CD4-positive, alpha-beta T cell (primary cell): ENCODE measurements around the gene LBHD2. TPM values are rescaled to one million over a fixed set of nuclear protein-coding genes. Genes with fewer than 3 reads are reported as not detected.

Experiments
- ATAC-seq: fragments of 200-7000 bp; cut with Tn5 transposase; one replicate; pipeline ENCODE4 v1.10.0; 2022; ENCODE audit warnings: mild to moderate bottlenecking; ENCODE audit not compliant: poor library complexity
- CTCF ChIA-PET: fragments of 350-600 bp; sonication (Branson Sonifier 250); formaldehyde crosslinking; loops from one replicate; lab custom pipeline; 2021; ENCODE audit warnings: antibody characterized with exemption, inconsistent platforms; lab: Charles Lee
- POLR2A ChIA-PET: fragments of 350-600 bp; sonication (Branson Sonifier 250); formaldehyde crosslinking; loops from one replicate; lab custom pipeline; 2021; ENCODE audit warnings: antibody characterized with exemption, inconsistent platforms; lab: Charles Lee
- DNase-seq, 14 experiments: peaks; one replicate each; pipeline ENCODE4 v3.0.0-alpha.2; 2013 to 2020; ENCODE audit warnings: mixed read lengths in 2 of 14
- H3K27ac ChIP-seq, 2 donors: one replicate each; pipeline versions ENCODE4 v1.5.1 to v1.7.0; 2013; ENCODE audit warnings: low read length in 2 of 2, low read depth in 1 of 2, mild to moderate bottlenecking in 1 of 2
- H3K27me3 ChIP-seq, 2 experiments: 1 replicate in 1 of 2; 2 replicates in 1 of 2; pipeline versions ENCODE4 v1.6.1 to v1.7.0; 2013; ENCODE audit warnings: low read length in 2 of 2, control low read depth in 1 of 2, mild to moderate bottlenecking in 1 of 2, moderate library complexity in 1 of 2; ENCODE audit not compliant: insufficient read depth in 2 of 2, control insufficient read depth in 1 of 2
- H3K36me3 ChIP-seq: one replicate; pipeline ENCODE4 v1.6.1; 2013; ENCODE audit warnings: low read length, control low read depth; ENCODE audit not compliant: insufficient read depth
- H3K4me1 ChIP-seq: one replicate; pipeline ENCODE4 v1.6.1; 2013; ENCODE audit warnings: low read length, control low read depth; ENCODE audit not compliant: insufficient read depth
- H3K4me3 ChIP-seq: one replicate; pipeline ENCODE4 v1.5.1; 2013; ENCODE audit warnings: mild to moderate bottlenecking, low read length, moderate library complexity
- H3K9me3 ChIP-seq, 2 experiments: 1 replicate in 1 of 2; 2 replicates in 1 of 2; pipeline versions ENCODE4 v1.6.1 to v1.7.0; 2013; ENCODE audit warnings: low read length in 2 of 2, mild to moderate bottlenecking in 2 of 2, control low read depth in 1 of 2, moderate library complexity in 1 of 2; ENCODE audit not compliant: control insufficient read depth in 1 of 2, insufficient read depth in 1 of 2
- H3K27ac Mint-ChIP-seq: one replicate; pipeline ENCODE4 v1.8.0; 2020; ENCODE audit warnings: mixed read lengths
- H3K27me3 Mint-ChIP-seq: one replicate; pipeline ENCODE4 v1.8.0; 2021; ENCODE audit warnings: mixed read lengths
- H3K36me3 Mint-ChIP-seq: one replicate; pipeline ENCODE4 v1.8.0; 2021; ENCODE audit warnings: low read depth, mixed read lengths
- H3K4me1 Mint-ChIP-seq: one replicate; pipeline ENCODE4 v1.8.0; 2021; ENCODE audit warnings: low read depth, mixed read lengths
- H3K4me3 Mint-ChIP-seq: one replicate; pipeline ENCODE4 v1.8.0; 2020; ENCODE audit warnings: mild to moderate bottlenecking, mixed read lengths
- H3K9me3 Mint-ChIP-seq: one replicate; pipeline ENCODE4 v1.8.0; 2020; ENCODE audit warnings: mixed read lengths
- CTCF ChIP-seq: fragments of 200-600 bp; IDR thresholded peaks from one replicate; pipeline ENCODE4 v1.8.0; 2022; ENCODE audit warnings: antibody characterized with exemption, mild to moderate bottlenecking
- intact Hi-C, 2 experiments: fragments of 100-400 bp; cut with DNase I in 1 of 2; cut with micrococcal nuclease in 1 of 2; formaldehyde crosslinking; loops; one replicate each; pipeline versions ENCODE4 v1.15.1 to v1.9.0; 2023 to 2025; cut with DNase I, micrococcal nuclease
- total RNA-seq, 174 experiments: library from RNA in 2 of 174; stranded (reverse) in 2 of 174; gene quantifications; one replicate each; pipeline ENCODE4 v1.2.3 and lab custom pipeline; 2021 to 2026

The LBHD2 gene
- total RNA-seq, 2 experiments from 2014 or later, result not detected

GRCh38 chr14:103121121-103121845, 37.3 kb downstream of the LBHD2 start:
- DNase-seq (peak in 2 of 14 experiments; percentile 48 to 53), ATAC-seq (no peak)
- H3K27ac ChIP-seq, result no peak overlapping the region
- Mint-ChIP-seq H3K4me1 (peaks cover 4% of the 10 kb centered on the region), H3K27ac (no peak overlapping the region), H3K27me3 (peaks cover 25% of the 10 kb centered on the region), H3K4me3 (no peak overlapping the region), H3K9me3 (no peaks in the 10 kb centered on the region), H3K36me3 (no peaks in the 10 kb centered on the region)
- H3K36me3 ChIP-seq, result no peaks in the 10 kb centered on the region
- ChIA-PET CTCF (interaction anchor here (1.5 kb wide), 1 partner anchor 16 kb away, joined by 5 read pairs; no protein-coding TSS in a partner anchor), POLR2A (no interaction called here)
- peaks cover 0 to 10% of the 10 kb centered on the region in 2 experiments for H3K9me3 ChIP-seq
- intact Hi-C loops, result no loop called here
- peaks cover 30 to 41% of the 10 kb centered on the region in 2 experiments for H3K27me3 ChIP-seq
- H3K4me1 ChIP-seq, result peaks cover 37% of the 10 kb centered on the region
- H3K4me3 ChIP-seq, result no peak overlapping the region
- TF ChIP-seq CTCF, result no peak

- H3K36me3 ChIP-seq, result no peaks in the 10 kb centered on the region
- peaks cover 30 to 41% of the 10 kb centered on the region in 2 experiments for H3K27me3 ChIP-seq
- H3K4me3 ChIP-seq, result peak overlapping the region; percentile 24
- ChIA-PET CTCF (interaction anchor here (1.5 kb wide), 1 partner anchor 17 kb away, joined by 5 read pairs; no protein-coding TSS in a partner anchor), POLR2A (no interaction called here)
- Mint-ChIP-seq H3K27ac (no peak overlapping the region), H3K36me3 (no peaks in the 10 kb centered on the region), H3K4me3 (peak overlapping the region; percentile 30), H3K27me3 (peaks cover 25% of the 10 kb centered on the region), H3K9me3 (no peaks in the 10 kb centered on the region), H3K4me1 (peaks cover 4% of the 10 kb centered on the region)
- peaks cover 37% of the 10 kb centered on the region for H3K4me1 ChIP-seq
- intact Hi-C loops, result no loop called here
- no peak for ATAC-seq
- H3K9me3 ChIP-seq, result peaks cover 0 to 10% of the 10 kb centered on the region in 2 experiments
- DNase-seq, result peak in 2 of 14 experiments; percentile 54 to 59
- no peak for TF ChIP-seq CTCF
- H3K27ac ChIP-seq, result no peak overlapping the region
Measured at GRCh38 chr14:103121846-103122584, 38.0 kb downstream of the LBHD2 start.

- H3K27me3 ChIP-seq, result peaks cover 30 to 41% of the 10 kb centered on the region in 2 experiments
- H3K27ac Mint-ChIP-seq, result no peak overlapping the region
- H3K4me3 ChIP-seq, result peak overlapping the region; percentile 24
- H3K4me3 Mint-ChIP-seq, result no peak overlapping the region
- H3K9me3 ChIP-seq, result peaks cover 0 to 10% of the 10 kb centered on the region in 2 experiments
- H3K27me3 Mint-ChIP-seq, result peaks cover 25% of the 10 kb centered on the region
- intact Hi-C loops, result no loop called here
- ATAC-seq (no peak), DNase-seq (no peak)
- TF ChIP-seq CTCF, result no peak
- no peaks in the 10 kb centered on the region for H3K36me3 Mint-ChIP-seq
- H3K27ac ChIP-seq, result no peak overlapping the region
- H3K4me1 Mint-ChIP-seq, result peaks cover 4% of the 10 kb centered on the region
- CTCF ChIA-PET, result no interaction called here
- no peaks in the 10 kb centered on the region for H3K9me3 Mint-ChIP-seq
- no peaks in the 10 kb centered on the region for H3K36me3 ChIP-seq
- peaks cover 37% of the 10 kb centered on the region for H3K4me1 ChIP-seq
- POLR2A ChIA-PET, result no interaction called here
Measured at GRCh38 chr14:103122585-103122946, 38.6 kb downstream of the LBHD2 start.
